WTC11 (cell line): ENCODE measurements around the gene CYSTM1. TPM values are rescaled to one million over a fixed set of nuclear protein-coding genes. Genes with fewer than 3 reads are reported as not detected.
A peak's percentile ranks its signal among the peaks of the same experiment; 100 is the strongest.

Experiments
- ATAC-seq: fragments of 200-7000 bp; cut with Tn5 transposase; 2 replicates; pipeline ENCODE4 v1.10.0; 2021; ENCODE audit warnings: mild to moderate bottlenecking, moderate library complexity
- CTCF ChIA-PET: fragments of 300-600 bp; sonication (Branson Sonifier 250); formaldehyde crosslinking; loops from one replicate; lab custom pipeline; 2021; ENCODE audit warnings: antibody characterized with exemption; lab: Charles Lee
- POLR2A ChIA-PET: fragments of 350-600 bp; sonication (Branson Sonifier 250); formaldehyde crosslinking; loops from one replicate; lab custom pipeline; 2021; ENCODE audit warnings: antibody characterized with exemption; lab: Charles Lee
- DNase-seq: peaks from one replicate; pipeline ENCODE4 v3.0.0; 2021; ENCODE audit warnings: low spot score
- H3K27ac Mint-ChIP-seq: 2 replicates; pipeline ENCODE4 v1.8.0; 2021; ENCODE audit warnings: mixed read lengths
- H3K27me3 Mint-ChIP-seq: 2 replicates; pipeline ENCODE4 v1.8.0; 2021; ENCODE audit warnings: low read depth, mild to moderate bottlenecking, moderate library complexity, mixed read lengths
- H3K36me3 Mint-ChIP-seq: 2 replicates; pipeline ENCODE4 v1.8.0; 2021; ENCODE audit warnings: mixed read lengths
- H3K4me1 Mint-ChIP-seq: 2 replicates; pipeline ENCODE4 v1.8.0; 2022; ENCODE audit warnings: mixed read lengths
- H3K4me3 Mint-ChIP-seq: 2 replicates; pipeline ENCODE4 v1.8.0; 2021; ENCODE audit warnings: mild to moderate bottlenecking, moderate library complexity, mixed read lengths
- H3K9me3 Mint-ChIP-seq: 2 replicates; pipeline ENCODE4 v1.8.0; 2021; ENCODE audit warnings: mixed read lengths
- CBFB ChIP-seq: sonication (generic); formaldehyde crosslinking; IDR thresholded peaks from 2 replicates; pipeline ENCODE4 v1.8.1; 2022; ENCODE audit warnings: mild to moderate bottlenecking, low read depth, missing genetic modification reagents
- ESRRA ChIP-seq: sonication (generic); formaldehyde crosslinking; IDR thresholded peaks from 2 replicates; pipeline ENCODE4 v1.8.1; 2022; ENCODE audit warnings: mild to moderate bottlenecking, missing genetic modification reagents, borderline replicate concordance
- FOXK1 ChIP-seq: sonication (generic); formaldehyde crosslinking; IDR thresholded peaks from 2 replicates; pipeline ENCODE4 v1.8.0; 2022; ENCODE audit warnings: mild to moderate bottlenecking, moderate library complexity, missing genetic modification reagents
- JUN ChIP-seq: sonication (generic); formaldehyde crosslinking; IDR thresholded peaks from 2 replicates; pipeline ENCODE4 v1.8.0; 2023; ENCODE audit warnings: mild to moderate bottlenecking, missing genetic modification reagents
- MYBL2 ChIP-seq: sonication (generic); formaldehyde crosslinking; IDR thresholded peaks from 2 replicates; pipeline ENCODE4 v1.8.1; 2023; ENCODE audit warnings: mild to moderate bottlenecking, moderate library complexity, missing genetic modification reagents
- NR3C1 ChIP-seq: sonication (generic); formaldehyde crosslinking; conservative IDR thresholded peaks from 2 replicates; pipeline ENCODE4 v1.8.1; 2023; ENCODE audit warnings: low read depth, mild to moderate bottlenecking, missing genetic modification reagents
- RELA ChIP-seq: sonication (generic); formaldehyde crosslinking; IDR thresholded peaks from 2 replicates; pipeline ENCODE4 v1.8.1; 2022; ENCODE audit warnings: missing genetic modification reagents, mild to moderate bottlenecking, borderline replicate concordance
- RORB ChIP-seq: fragments of 250-450 bp; sonication (Bioruptor Pico); IDR thresholded peaks from 2 replicates; pipeline ENCODE4 v1.9.0; 2021; ENCODE audit warnings: mild to moderate bottlenecking
- TEAD4 ChIP-seq: sonication (generic); formaldehyde crosslinking; IDR thresholded peaks from 2 replicates; pipeline ENCODE4 v1.8.0; 2022; ENCODE audit warnings: mild to moderate bottlenecking, missing genetic modification reagents
- ZNF219 ChIP-seq: sonication (generic); formaldehyde crosslinking; IDR thresholded peaks from 2 replicates; pipeline ENCODE4 v1.8.0; 2023; ENCODE audit warnings: missing genetic modification reagents, mild to moderate bottlenecking, borderline replicate concordance
- total RNA-seq: library from RNA; stranded (reverse); gene quantifications from 3 replicates; pipeline ENCODE4 v1.2.3, GENCODE V29; 2021
- TF ChIP-seq, protein P1 (sequence below): fragments of 200-600 bp; IDR thresholded peaks from 2 replicates; pipeline ENCODE4 v1.8.0; 2022; ENCODE audit warnings: antibody characterized with exemption
- TF ChIP-seq, protein P2 (sequence below): sonication (generic); formaldehyde crosslinking; IDR thresholded peaks from 2 replicates; pipeline ENCODE4 v1.8.0; 2023; ENCODE audit warnings: mild to moderate bottlenecking, missing genetic modification reagents
- TF ChIP-seq, protein P3 (sequence below): sonication (generic); formaldehyde crosslinking; IDR thresholded peaks from 2 replicates; pipeline ENCODE4 v1.8.1; 2023; ENCODE audit warnings: mild to moderate bottlenecking, missing genetic modification reagents, moderate library complexity
- TF ChIP-seq, protein P4 (sequence below): sonication (generic); formaldehyde crosslinking; IDR thresholded peaks from 2 replicates; pipeline ENCODE4 v1.8.0; 2022; ENCODE audit warnings: mild to moderate bottlenecking, missing genetic modification reagents
- TF ChIP-seq, protein P5 (sequence below): fragments of 250-450 bp; sonication (Bioruptor Pico); IDR thresholded peaks from 2 replicates; pipeline ENCODE4 v1.9.0; 2021; ENCODE audit warnings: mild to moderate bottlenecking
- TF ChIP-seq, protein P6 (sequence below): fragments of 250-450 bp; sonication (Bioruptor Pico); IDR thresholded peaks from 2 replicates; pipeline ENCODE4 v1.9.0; 2021; ENCODE audit warnings: moderate library complexity, mild to moderate bottlenecking, inconsistent platforms, borderline replicate concordance
- TF ChIP-seq, protein P7 (sequence below): sonication (generic); formaldehyde crosslinking; conservative IDR thresholded peaks from 2 replicates; pipeline ENCODE4 v1.8.1; 2022; ENCODE audit warnings: mild to moderate bottlenecking, missing genetic modification reagents

CYSTM1 gene
- total RNA-seq, 1 experiment from 2014 or later: 29.3 TPM

DNA sequence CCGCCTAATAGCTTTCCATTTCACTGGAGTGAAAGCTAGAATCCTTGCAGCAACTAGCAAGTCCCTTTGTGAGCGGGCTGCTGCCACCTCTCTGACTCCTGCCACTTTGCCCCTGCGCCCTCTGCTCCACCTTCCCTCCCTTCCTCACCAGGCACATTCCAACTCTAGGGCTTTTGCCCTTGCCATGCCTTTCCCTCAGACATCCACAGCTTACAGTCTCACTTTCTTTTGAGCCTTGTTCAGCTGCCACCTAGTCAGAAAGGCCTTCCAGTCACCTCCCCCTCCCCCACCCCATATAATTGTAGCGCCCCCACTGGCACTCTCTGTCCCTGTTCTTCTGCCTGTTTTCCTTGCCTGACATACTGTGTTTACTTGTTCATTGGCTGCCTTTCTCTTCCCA is 31.0 kb downstream of the CYSTM1 start (continued):
- TF ChIP-seq, protein P1, sequence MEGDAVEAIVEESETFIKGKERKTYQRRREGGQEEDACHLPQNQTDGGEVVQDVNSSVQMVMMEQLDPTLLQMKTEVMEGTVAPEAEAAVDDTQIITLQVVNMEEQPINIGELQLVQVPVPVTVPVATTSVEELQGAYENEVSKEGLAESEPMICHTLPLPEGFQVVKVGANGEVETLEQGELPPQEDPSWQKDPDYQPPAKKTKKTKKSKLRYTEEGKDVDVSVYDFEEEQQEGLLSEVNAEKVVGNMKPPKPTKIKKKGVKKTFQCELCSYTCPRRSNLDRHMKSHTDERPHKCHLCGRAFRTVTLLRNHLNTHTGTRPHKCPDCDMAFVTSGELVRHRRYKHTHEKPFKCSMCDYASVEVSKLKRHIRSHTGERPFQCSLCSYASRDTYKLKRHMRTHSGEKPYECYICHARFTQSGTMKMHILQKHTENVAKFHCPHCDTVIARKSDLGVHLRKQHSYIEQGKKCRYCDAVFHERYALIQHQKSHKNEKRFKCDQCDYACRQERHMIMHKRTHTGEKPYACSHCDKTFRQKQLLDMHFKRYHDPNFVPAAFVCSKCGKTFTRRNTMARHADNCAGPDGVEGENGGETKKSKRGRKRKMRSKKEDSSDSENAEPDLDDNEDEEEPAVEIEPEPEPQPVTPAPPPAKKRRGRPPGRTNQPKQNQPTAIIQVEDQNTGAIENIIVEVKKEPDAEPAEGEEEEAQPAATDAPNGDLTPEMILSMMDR: peak; percentile 27; the same call in 1 of the 2 replicates
- TF ChIP-seq, protein P2, sequence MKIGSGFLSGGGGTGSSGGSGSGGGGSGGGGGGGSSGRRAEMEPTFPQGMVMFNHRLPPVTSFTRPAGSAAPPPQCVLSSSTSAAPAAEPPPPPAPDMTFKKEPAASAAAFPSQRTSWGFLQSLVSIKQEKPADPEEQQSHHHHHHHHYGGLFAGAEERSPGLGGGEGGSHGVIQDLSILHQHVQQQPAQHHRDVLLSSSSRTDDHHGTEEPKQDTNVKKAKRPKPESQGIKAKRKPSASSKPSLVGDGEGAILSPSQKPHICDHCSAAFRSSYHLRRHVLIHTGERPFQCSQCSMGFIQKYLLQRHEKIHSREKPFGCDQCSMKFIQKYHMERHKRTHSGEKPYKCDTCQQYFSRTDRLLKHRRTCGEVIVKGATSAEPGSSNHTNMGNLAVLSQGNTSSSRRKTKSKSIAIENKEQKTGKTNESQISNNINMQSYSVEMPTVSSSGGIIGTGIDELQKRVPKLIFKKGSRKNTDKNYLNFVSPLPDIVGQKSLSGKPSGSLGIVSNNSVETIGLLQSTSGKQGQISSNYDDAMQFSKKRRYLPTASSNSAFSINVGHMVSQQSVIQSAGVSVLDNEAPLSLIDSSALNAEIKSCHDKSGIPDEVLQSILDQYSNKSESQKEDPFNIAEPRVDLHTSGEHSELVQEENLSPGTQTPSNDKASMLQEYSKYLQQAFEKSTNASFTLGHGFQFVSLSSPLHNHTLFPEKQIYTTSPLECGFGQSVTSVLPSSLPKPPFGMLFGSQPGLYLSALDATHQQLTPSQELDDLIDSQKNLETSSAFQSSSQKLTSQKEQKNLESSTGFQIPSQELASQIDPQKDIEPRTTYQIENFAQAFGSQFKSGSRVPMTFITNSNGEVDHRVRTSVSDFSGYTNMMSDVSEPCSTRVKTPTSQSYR (CRISPR knock-in tag): peak; percentile 15; the same call in 1 of the 2 replicates

DNA sequence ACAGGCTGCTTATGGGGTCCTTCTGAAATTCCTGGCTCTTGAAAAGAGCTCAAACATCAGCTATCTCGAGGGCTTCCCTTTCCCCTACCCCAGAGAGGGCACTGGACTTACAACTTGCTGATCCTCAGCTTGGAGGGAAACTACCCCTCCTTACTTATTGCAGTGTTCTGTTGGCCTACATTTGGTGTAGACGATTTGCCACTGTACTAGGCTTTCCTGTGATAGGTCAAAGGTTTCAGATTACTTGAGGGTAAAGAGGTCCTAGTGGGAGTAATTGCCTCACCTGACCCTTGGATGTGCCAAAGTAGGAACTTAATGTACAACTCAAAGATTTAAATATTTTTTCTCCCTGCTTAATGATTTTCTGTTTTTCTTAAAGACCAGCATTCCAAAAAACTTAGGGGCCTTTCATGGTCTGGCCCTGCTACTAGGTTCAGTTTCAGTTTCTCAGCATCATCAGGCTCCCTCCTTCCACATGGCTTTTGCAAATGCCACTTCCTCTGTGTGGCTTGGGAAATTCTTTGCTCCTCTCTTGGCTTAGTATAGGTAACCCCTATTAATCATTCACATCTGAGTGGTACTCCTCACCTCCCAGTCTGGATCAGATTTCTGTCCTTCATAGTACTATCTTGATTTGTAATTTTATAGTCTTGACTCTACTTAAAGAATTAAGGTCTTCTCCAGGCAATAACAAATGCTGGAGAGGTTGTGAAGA is 32.4 kb downstream of the CYSTM1 start:
- H3K4me3 Mint-ChIP-seq: no peak overlapping the region
- ChIA-PET CTCF (interaction anchor here (0.8 to 2.6 kb wide), 9 partner anchors 13 to 164 kb away, joined by 3 to 50 read pairs (median 5); partner anchors contain the start of genes NRG2 and PFDN1), POLR2A (no interaction called here)
- H3K4me1 Mint-ChIP-seq: peaks cover 12% of the 10 kb centered on the region
- ATAC-seq (no peak), DNase-seq (no peak)
- H3K27ac Mint-ChIP-seq: no peak overlapping the region; the same call in 1 of the 2 replicates
- no peaks in the 10 kb centered on the region for H3K27me3 Mint-ChIP-seq
- H3K36me3 Mint-ChIP-seq: no peaks in the 10 kb centered on the region
- H3K9me3 Mint-ChIP-seq: peaks cover 4% of the 10 kb centered on the region; the same call in 1 of the 2 replicates
- TF ChIP-seq NR3C1 (CRISPR knock-in tag) (no peak), RORB (CRISPR knock-in tag) (no peak), MYBL2 (CRISPR knock-in tag) (no peak), RELA (no peak), ESRRA (CRISPR knock-in tag) (no peak), TEAD4 (CRISPR knock-in tag) (no peak), FOXK1 (CRISPR knock-in tag) (no peak), ZNF219 (CRISPR knock-in tag) (no peak), CBFB (CRISPR knock-in tag) (no peak), JUN (CRISPR knock-in tag) (no peak)
- TF ChIP-seq, protein P3, sequence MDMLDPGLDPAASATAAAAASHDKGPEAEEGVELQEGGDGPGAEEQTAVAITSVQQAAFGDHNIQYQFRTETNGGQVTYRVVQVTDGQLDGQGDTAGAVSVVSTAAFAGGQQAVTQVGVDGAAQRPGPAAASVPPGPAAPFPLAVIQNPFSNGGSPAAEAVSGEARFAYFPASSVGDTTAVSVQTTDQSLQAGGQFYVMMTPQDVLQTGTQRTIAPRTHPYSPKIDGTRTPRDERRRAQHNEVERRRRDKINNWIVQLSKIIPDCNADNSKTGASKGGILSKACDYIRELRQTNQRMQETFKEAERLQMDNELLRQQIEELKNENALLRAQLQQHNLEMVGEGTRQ (CRISPR knock-in tag): no peak
- TF ChIP-seq, protein P4, sequence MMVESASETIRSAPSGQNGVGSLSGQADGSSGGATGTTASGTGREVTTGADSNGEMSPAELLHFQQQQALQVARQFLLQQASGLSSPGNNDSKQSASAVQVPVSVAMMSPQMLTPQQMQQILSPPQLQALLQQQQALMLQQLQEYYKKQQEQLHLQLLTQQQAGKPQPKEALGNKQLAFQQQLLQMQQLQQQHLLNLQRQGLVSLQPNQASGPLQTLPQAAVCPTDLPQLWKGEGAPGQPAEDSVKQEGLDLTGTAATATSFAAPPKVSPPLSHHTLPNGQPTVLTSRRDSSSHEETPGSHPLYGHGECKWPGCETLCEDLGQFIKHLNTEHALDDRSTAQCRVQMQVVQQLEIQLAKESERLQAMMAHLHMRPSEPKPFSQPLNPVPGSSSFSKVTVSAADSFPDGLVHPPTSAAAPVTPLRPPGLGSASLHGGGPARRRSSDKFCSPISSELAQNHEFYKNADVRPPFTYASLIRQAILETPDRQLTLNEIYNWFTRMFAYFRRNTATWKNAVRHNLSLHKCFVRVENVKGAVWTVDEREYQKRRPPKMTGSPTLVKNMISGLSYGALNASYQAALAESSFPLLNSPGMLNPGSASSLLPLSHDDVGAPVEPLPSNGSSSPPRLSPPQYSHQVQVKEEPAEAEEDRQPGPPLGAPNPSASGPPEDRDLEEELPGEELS (CRISPR knock-in tag): no peak
- TF ChIP-seq, protein P5, sequence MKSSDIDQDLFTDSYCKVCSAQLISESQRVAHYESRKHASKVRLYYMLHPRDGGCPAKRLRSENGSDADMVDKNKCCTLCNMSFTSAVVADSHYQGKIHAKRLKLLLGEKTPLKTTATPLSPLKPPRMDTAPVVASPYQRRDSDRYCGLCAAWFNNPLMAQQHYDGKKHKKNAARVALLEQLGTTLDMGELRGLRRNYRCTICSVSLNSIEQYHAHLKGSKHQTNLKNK: no peak
- TF ChIP-seq, protein P6, sequence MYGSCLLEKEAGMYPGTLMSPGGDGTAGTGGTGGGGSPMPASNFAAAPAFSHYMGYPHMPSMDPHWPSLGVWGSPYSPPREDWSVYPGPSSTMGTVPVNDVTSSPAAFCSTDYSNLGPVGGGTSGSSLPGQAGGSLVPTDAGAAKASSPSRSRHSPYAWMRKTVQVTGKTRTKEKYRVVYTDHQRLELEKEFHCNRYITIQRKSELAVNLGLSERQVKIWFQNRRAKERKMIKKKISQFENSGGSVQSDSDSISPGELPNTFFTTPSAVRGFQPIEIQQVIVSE (CRISPR knock-in tag): no peak
- TF ChIP-seq, protein P7, sequence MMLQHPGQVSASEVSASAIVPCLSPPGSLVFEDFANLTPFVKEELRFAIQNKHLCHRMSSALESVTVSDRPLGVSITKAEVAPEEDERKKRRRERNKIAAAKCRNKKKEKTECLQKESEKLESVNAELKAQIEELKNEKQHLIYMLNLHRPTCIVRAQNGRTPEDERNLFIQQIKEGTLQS (CRISPR knock-in tag): no peak
